Upper lobe of right lung (tissue), 1 donor: ENCODE measurements around the gene GPD1. TPM values are rescaled to one million over a fixed set of nuclear protein-coding genes. Genes with fewer than 3 reads are reported as not detected.
"Not testable (repeated sequence)": the region's sequence is repeated elsewhere in the genome, so short reads cannot be mapped to it uniquely, and the experiment has no call there.

Experiments
- ATAC-seq: fragments of 200-7000 bp; cut with Tn5 transposase; one replicate; pipeline ENCODE4 v1.9.1; 2020; ENCODE audit warnings: mild to moderate bottlenecking, moderate library complexity
- DNase-seq: peaks from one replicate; pipeline ENCODE4 v3.0.0-alpha.2; 2020
- H3K27ac ChIP-seq: fragments of 200-600 bp; one replicate; pipeline ENCODE4 v1.8.0; 2022
- H3K27me3 ChIP-seq: fragments of 200-600 bp; one replicate; pipeline ENCODE4 v1.8.0; 2022; ENCODE audit warnings: mild to moderate bottlenecking
- H3K36me3 ChIP-seq: fragments of 200-600 bp; one replicate; pipeline ENCODE4 v1.8.0; 2022
- H3K4me1 ChIP-seq: fragments of 200-600 bp; one replicate; pipeline ENCODE4 v1.8.0; 2022
- H3K4me3 ChIP-seq: fragments of 200-600 bp; one replicate; pipeline ENCODE4 v1.8.0; 2022; ENCODE audit warnings: mild to moderate bottlenecking
- H3K9me3 ChIP-seq: fragments of 200-600 bp; one replicate; pipeline ENCODE4 v1.8.0; 2022
- intact Hi-C: fragments of 100-400 bp; cut with DNase I; formaldehyde crosslinking; loops from one replicate; pipeline ENCODE4 v1.11.0; 2022
- total RNA-seq: library from RNA; stranded (reverse); fragmentation: NEBNext Ultra II Directional; extraction: Animal tissue kit (Norgen Biotek cat#: 25700); gene quantifications from one replicate; pipeline ENCODE4 v1.2.1, GENCODE V29; 2021
- TF ChIP-seq, protein P1 (sequence below): fragments of 200-600 bp; IDR thresholded peaks from one replicate; pipeline ENCODE4 v1.8.0; 2022; ENCODE audit warnings: antibody characterized with exemption
- donor health status: DM: no; HTN: yes; CAD: no; lungs with severe emphysema.

Gene GPD1
- total RNA-seq, 1 donor from 2014 or later = 32.9 TPM

DNA sequence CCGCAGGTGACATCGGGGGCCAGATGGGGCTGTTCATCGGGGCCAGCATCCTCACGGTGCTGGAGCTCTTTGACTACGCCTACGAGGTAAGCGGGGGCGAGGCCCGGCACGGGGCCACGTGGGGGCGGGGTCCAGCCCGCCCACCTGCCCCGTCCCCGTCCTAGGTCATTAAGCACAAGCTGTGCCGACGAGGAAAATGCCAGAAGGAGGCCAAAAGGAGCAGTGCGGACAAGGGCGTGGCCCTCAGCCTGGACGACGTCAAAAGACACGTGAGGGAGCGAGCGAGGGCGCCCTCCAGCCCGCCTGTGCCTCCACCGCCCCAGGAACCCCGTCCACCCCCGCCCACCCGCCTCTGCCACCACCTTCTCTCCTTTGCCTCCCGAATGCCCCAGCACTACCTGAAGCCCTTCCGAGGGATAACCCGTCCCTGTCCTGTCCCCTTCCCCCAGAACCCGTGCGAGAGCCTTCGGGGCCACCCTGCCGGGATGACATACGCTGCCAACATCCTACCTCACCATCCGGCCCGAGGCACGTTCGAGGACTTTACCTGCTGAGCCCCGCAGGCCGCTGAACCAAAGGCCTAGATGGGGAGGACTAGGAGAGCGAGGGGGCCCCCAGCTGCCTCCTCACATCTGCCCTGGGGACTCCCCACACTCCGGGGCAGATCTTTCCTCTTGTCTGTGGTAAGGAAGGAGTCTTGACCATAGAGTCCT, 22.6 kb upstream of the GPD1 start:
- Histone ChIP-seq H3K27ac (no peak overlapping the region), H3K4me1 (peaks cover 8% of the 10 kb centered on the region), H3K36me3 (no peaks in the 10 kb centered on the region), H3K9me3 (no peaks in the 10 kb centered on the region), H3K27me3 (no peaks in the 10 kb centered on the region), H3K4me3 (no peak overlapping the region)
- ATAC-seq (no peak), DNase-seq (no peak)
- TF ChIP-seq, protein P1, sequence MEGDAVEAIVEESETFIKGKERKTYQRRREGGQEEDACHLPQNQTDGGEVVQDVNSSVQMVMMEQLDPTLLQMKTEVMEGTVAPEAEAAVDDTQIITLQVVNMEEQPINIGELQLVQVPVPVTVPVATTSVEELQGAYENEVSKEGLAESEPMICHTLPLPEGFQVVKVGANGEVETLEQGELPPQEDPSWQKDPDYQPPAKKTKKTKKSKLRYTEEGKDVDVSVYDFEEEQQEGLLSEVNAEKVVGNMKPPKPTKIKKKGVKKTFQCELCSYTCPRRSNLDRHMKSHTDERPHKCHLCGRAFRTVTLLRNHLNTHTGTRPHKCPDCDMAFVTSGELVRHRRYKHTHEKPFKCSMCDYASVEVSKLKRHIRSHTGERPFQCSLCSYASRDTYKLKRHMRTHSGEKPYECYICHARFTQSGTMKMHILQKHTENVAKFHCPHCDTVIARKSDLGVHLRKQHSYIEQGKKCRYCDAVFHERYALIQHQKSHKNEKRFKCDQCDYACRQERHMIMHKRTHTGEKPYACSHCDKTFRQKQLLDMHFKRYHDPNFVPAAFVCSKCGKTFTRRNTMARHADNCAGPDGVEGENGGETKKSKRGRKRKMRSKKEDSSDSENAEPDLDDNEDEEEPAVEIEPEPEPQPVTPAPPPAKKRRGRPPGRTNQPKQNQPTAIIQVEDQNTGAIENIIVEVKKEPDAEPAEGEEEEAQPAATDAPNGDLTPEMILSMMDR = no peak
- intact Hi-C loops = no loop called here

DNA sequence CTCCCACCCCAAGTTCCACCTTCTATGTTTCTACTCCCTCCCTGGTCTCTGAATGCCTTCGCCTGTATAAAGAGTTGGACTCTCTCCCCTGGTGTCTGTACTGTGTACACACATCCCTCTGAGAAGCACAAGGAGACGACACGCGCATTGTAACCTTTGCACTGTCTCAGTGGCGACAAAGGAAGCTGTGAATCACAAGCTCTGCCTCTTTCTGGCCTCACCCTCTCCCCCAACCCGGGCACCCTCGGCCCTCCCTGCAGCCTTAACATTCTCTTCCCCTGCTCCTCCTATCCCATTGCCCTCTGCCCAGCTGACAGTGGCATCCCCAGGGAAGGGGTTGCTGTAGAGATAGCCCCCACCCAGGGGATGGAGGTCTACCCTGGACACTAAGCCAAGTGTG, 21.2 kb upstream of the GPD1 start:
- no peak overlapping the region for H3K4me3 ChIP-seq
- TF ChIP-seq, protein P1 = no peak
- ATAC-seq = no peak
- no peak overlapping the region for H3K27ac ChIP-seq
- no peak for DNase-seq
- H3K36me3 ChIP-seq = peaks cover 12% of the 10 kb centered on the region
- intact Hi-C loops = no loop called here
- no peaks in the 10 kb centered on the region for H3K27me3 ChIP-seq
- H3K9me3 ChIP-seq = no peaks in the 10 kb centered on the region
- H3K4me1 ChIP-seq = peaks cover 8% of the 10 kb centered on the region

DNA sequence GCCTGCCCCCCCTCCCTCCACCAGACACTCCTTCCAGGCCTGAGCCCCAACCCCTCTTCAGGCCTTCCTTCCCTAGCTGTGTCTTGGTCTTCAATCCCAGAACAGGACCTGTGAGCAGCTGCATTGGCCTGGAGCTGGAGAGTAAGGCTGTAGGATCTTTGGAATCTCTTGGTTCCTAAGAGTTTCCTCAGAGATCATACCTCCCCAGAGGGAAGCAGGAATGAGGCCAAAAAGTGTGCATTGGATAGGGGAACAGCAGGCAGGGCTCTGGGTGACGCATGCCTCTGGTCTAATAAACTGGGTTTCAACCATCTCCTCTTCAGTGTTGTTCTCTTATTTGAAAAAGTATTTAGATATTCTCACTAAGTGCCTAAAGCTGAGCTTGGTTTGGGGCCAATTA, 20.5 kb upstream of the GPD1 start:
- Histone ChIP-seq H3K4me3 (no peak overlapping the region), H3K4me1 (peaks cover 8% of the 10 kb centered on the region), H3K27me3 (no peaks in the 10 kb centered on the region), H3K36me3 (peaks cover 19% of the 10 kb centered on the region), H3K27ac (no peak overlapping the region), H3K9me3 (no peaks in the 10 kb centered on the region)
- TF ChIP-seq, protein P1 = no peak
- ATAC-seq = no peak
- intact Hi-C loops = no loop called here
- DNase-seq = no peak

DNA sequence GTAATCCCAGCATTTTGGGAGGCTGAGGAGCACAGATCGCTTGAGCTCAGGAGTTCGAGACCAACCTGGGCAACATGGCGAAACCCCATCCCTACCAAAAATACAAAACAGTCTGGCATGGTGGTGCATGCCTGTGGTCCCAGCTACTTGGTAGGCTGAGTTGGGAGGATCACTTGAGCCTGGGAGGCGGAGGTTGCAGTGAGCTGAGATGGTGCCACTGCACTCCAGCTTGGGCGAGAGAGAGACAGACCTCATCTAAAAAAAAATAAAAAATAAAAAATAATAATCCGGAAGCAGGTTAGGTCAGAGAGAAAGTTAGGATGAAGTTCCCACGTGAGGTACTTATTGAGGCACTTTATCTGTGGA, 19.4 kb upstream of the GPD1 start:
- H3K27me3 ChIP-seq, H3K4me1 ChIP-seq, intact Hi-C loops, ATAC-seq, DNase-seq, H3K9me3 ChIP-seq: not testable (repeated sequence)
- Histone ChIP-seq H3K36me3 (peaks cover 30% of the 10 kb centered on the region), H3K27ac (peak overlapping the region; percentile 90), H3K4me3 (peak overlapping the region; percentile 61)

DNA sequence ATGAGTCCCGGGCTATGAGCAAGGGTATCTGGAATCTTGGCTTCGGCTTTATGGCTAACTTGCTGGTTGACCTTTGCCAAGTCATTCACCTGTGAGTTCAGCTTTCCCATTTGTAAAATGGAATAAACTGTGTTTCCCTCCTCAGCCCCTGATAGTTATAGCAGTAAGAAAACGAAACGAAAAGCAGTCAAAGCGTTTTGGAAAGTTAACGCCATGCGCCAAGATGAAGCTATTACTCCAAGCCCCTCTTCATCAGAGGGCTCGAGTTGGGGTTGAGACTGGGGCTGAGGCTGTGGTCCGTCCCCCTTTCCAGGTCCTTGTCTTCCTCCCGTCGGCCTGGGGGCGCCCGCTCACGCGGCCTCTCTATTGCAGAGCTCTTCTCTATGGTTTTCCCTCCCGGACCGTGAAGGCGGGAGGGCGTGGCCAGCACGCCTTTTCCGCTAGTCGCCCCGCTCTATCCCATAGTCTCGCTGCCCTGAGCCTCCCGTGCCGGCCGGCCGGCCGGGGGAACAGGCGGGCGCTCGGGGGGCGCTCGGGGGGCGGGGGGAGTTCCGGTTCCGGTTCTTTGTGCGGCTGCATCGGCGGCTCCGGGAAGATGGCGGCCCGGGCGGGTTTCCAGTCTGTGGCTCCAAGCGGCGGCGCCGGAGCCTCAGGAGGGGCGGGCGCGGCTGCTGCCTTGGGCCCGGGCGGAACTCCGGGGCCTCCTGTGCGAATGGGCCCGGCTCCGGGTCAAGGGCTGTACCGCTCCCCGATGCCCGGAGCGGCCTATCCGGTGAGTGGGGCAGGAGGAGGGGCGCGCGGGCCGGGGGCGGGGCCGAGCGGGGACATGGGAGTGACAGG, 18.8 kb upstream of the GPD1 start, which contains the start of gene SMARCD1:
SMARCD1 (plus strand) TSS at position 568 of the 840 bp plus-strand sequence; CDS start at position 596, 28 bp downstream.
- no peaks in the 10 kb centered on the region for H3K27me3 ChIP-seq
- H3K27ac ChIP-seq = peak within 1 kb of the TSS; percentile 90
- DNase-seq (peak; percentile 96), ATAC-seq (peak; percentile 95)
- intact Hi-C loops = no loop called here
- peaks cover 36% of the 10 kb centered on the region for H3K36me3 ChIP-seq
- H3K4me1 ChIP-seq = peaks cover 8% of the 10 kb centered on the region
- TF ChIP-seq, protein P1 = peak; percentile 52
- no peaks in the 10 kb centered on the region for H3K9me3 ChIP-seq
- H3K4me3 ChIP-seq = peak within 1 kb of the TSS; percentile 61

DNA sequence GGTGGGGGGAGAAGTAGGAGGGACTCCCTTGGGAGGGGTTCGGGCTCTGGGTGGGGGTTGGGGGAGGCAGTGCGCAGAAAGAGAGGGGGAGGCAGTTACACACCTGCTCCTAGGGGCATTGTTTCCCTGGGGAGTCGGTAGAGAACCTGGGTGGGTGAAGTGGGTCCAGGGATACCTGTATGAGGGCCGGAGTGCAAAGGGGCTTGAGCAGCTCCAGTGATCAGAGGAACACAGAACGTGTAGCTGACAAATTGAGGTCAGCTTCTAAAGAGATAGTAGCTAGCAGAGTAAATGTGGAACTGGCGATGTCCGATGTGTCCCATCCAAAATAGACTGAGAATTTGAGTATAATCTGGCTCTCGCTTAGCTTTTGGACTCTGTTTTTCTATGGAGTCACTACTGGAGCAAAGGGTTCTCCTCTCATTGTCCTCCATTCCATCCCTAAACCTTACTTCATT, 18.2 kb upstream of the GPD1 start:
- peaks cover 42% of the 10 kb centered on the region for H3K36me3 ChIP-seq
- intact Hi-C loops = no loop called here
- ATAC-seq (no peak), DNase-seq (no peak)
- H3K9me3 ChIP-seq = no peaks in the 10 kb centered on the region
- no peaks in the 10 kb centered on the region for H3K27me3 ChIP-seq
- TF ChIP-seq, protein P1 = no peak
- H3K27ac ChIP-seq = peak overlapping the region; percentile 90
- H3K4me3 ChIP-seq = peak overlapping the region; percentile 61
- H3K4me1 ChIP-seq = peaks cover 8% of the 10 kb centered on the region
